Stomach (tissue), 9 donors: ENCODE data around the gene POLD2. TPM values are rescaled to one million over a fixed set of nuclear protein-coding genes. Genes with fewer than 3 reads are reported as not detected.

Experiments used
- DNase-seq, 2 donors: peaks; one replicate each; pipeline versions ENCODE4 v3.0.0 to v3.0.0-alpha.2; 2013 to 2019
- H3K27ac ChIP-seq, 5 donors: fragments of 200-600 bp in 4 of 5; sonication (generic) in 4 of 5; one replicate each; pipeline ENCODE4 v1.5.1; 2013 to 2019; ENCODE audit warnings: mild to moderate bottlenecking in 1 of 5, moderate library complexity in 1 of 5
- H3K27me3 ChIP-seq, 3 donors: fragments of 200-600 bp; sonication (generic); one replicate each; pipeline ENCODE4 v1.5.1; 2017 to 2019; ENCODE audit warnings: mixed run types in 1 of 3
- H3K36me3 ChIP-seq, 4 donors: fragments of 200-600 bp; sonication (generic); 1 replicate in 3 of 4; 2 replicates in 1 of 4; pipeline ENCODE4 v1.5.1; 2016 to 2019
- H3K4me1 ChIP-seq, 4 donors: fragments of 200-600 bp; sonication (generic); one replicate each; pipeline ENCODE4 v1.5.1; 2016 to 2019
- H3K4me3 ChIP-seq, 4 donors: fragments of 200-600 bp; sonication (generic) in 3 of 4; one replicate each; pipeline ENCODE4 v1.5.1; 2016 to 2019; ENCODE audit warnings: mild to moderate bottlenecking in 1 of 4
- H3K9me3 ChIP-seq, 4 donors: fragments of 200-600 bp; sonication (generic); one replicate each; pipeline ENCODE4 v1.5.1; 2016 to 2019
- CTCF ChIP-seq, 7 experiments: fragments of 450-650 bp in 4 of 7; fragments of 200-600 bp in 3 of 7; sonication (generic) in 3 of 7; IDR thresholded peaks; one replicate each; pipeline ENCODE4 v1.5.1; 2016 to 2019; ENCODE audit warnings: antibody characterized with exemption in 7 of 7, control low read depth in 2 of 7, mild to moderate bottlenecking in 1 of 7
- EP300 ChIP-seq: sonication (generic); formaldehyde crosslinking; IDR thresholded peaks from one replicate; pipeline ENCODE4 v1.6.1; 2017; ENCODE audit warnings: antibody characterized with exemption
- POLR2A ChIP-seq, 4 donors: fragments of 450-650 bp; IDR thresholded peaks; one replicate each; pipeline ENCODE4 v1.6.1; 2016; ENCODE audit warnings: antibody characterized with exemption in 4 of 4, control low read depth in 2 of 4, mild to moderate bottlenecking in 1 of 4, moderate library complexity in 1 of 4
- POLR2AphosphoS5 ChIP-seq, 3 donors: sonication (generic); formaldehyde crosslinking; IDR thresholded peaks; one replicate each; pipeline ENCODE4 v1.6.1; 2016; ENCODE audit warnings: antibody characterized with exemption in 3 of 3
- WGBS, 5 donors: extraction: QIAGEN DNeasy Blood & Tissue Kit in 3 of 5; methylation state at CpG; one replicate each; pipeline versions ENCODE4 v1.1.5 to v1.1.7; 2013 to 2018; 5-methylcytosine and 5-hydroxymethylcytosine counted together
- intact Hi-C: fragments of 100-400 bp; cut with DNase I; formaldehyde crosslinking; loops from one replicate; pipeline ENCODE4 v1.15.1; 2023; ENCODE audit warnings: low total_unique reads
- polyA plus RNA-seq, 3 donors: library from polyadenylated mRNA; stranded (reverse); fragments of 200-250 nt; gene quantifications; one replicate each; pipeline ENCODE4 v1.2.3, GENCODE V29; 2013
- total RNA-seq, 5 donors: library from RNA; depleted of rRNA; stranded (reverse); fragments of >200 nt; gene quantifications; one replicate each; pipeline versions ENCODE4 v1.1.0 to v1.2.3, GENCODE V29; 2014 to 2016
- donor health status: healthy with polysubstance abuse.
- donor health status: Bipolar disorder and iron deficiency.
- donor health status: healthy.

The POLD2 gene
- total and polyA plus RNA-seq, 8 donors: 19.8 to 91.2 (median 62.3) TPM

DNA sequence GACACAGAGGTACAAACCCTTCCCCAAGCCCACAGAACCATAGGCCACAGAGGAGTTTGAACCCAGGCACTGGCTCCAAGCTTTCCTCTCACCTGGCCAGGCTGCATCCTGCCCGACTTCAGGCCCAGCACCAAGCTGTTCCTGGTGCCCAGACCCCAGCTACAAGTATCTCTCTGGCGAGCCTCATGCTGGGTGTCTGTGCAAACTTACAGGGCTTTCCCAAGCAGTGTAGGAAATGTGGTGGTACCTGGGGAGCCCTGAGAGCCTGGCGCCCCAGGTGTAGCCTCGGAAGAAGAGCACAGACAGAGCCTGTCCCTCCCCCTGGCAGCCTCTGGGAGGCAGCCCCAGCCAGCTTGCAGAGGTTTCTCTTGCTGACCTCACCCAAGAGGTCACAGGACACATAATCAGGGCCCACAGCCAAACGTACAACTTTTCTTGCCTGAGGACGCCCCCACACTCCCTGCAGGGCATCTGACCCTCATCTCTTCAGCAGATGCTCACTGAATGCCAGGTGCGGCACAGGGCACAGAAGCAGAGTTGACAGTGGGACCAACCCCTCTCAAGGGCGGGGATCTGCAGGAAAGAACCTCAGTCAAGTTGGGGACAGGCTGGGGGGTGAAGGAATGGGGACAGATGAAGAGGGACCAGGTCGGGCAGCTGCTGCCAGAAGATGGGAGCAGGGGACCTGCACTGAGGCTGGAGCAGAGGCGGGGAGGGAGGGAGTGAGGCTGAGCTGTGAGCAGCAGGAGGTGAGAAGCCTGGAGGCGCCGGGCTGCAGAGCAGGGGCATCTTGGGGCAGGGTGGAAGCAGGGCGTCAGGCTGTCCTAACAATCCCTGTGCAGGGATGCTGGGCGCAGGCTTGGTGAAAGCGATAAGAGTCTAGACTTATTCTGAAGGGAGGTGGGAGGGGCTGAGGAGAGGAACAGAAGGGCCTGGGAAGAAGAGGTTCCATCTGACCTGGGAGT, 34.0 kb upstream of the POLD2 start:
- no peaks in the 10 kb centered on the region for H3K36me3 ChIP-seq
- DNase-seq: no peak
- intact Hi-C loops: no loop called here
- peaks cover 0 to 3% (median 0%) of the 10 kb centered on the region in 3 donors for H3K27me3 ChIP-seq
- H3K9me3 ChIP-seq: no peaks in the 10 kb centered on the region
- no peaks in the 10 kb centered on the region for H3K4me1 ChIP-seq
- no peak overlapping the region for H3K27ac ChIP-seq
- H3K4me3 ChIP-seq: no peak overlapping the region
- TF ChIP-seq EP300: no peak
- no peak for TF ChIP-seq POLR2A (IDR thresholded peaks at IDR 0.05)
- no peak for TF ChIP-seq POLR2AphosphoS5 (IDR thresholded peaks at IDR 0.05)
- TF ChIP-seq CTCF (IDR thresholded peaks at IDR 0.05): no peak
- 75 to 78% (median 77%) methylated on average over 15 of the region's 15 CpGs for WGBS, 5 donors

DNA sequence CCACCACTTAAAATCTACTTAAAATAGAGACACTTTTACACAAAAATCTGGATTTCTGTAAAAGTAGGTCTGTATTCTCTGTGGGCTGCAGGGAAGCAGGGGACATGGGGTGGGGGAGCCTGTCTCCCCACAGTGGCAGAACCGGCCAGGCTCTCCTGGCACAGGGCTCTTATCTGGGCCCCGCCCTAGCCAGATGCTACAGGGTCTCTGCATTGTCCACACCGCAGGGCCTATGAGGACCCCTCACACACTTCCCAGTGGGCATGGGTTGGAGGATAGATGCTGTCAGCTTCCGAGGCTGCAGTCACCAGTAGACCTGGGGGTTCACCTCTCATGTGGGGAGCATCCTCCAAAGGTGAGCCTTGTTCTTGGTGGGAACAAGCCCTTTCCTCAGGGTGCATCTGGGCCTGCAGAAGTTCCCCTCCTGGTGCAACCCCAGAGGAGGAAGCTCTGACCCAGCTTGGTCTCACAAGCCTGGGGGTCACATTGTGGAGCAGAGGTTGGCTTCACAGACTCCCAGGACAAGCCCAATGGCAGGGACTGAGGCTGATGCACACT, 33.2 kb upstream of the POLD2 start:
- DNase-seq: no peak
- H3K9me3 ChIP-seq: no peaks in the 10 kb centered on the region
- H3K4me1 ChIP-seq: no peaks in the 10 kb centered on the region
- 50 to 77% (median 61%) methylated on average over 1 to 4 of the region's 4 CpGs for WGBS, 5 donors
- no peak overlapping the region for H3K27ac ChIP-seq
- H3K4me3 ChIP-seq: no peak overlapping the region
- TF ChIP-seq POLR2A (IDR thresholded peaks at IDR 0.05) (no peak), CTCF (IDR thresholded peaks at IDR 0.05) (no peak), POLR2AphosphoS5 (IDR thresholded peaks at IDR 0.05) (no peak), EP300 (no peak)
- H3K36me3 ChIP-seq: no peaks in the 10 kb centered on the region
- H3K27me3 ChIP-seq: peaks cover 0 to 3% (median 0%) of the 10 kb centered on the region in 3 donors
- intact Hi-C loops: no loop called here

DNA sequence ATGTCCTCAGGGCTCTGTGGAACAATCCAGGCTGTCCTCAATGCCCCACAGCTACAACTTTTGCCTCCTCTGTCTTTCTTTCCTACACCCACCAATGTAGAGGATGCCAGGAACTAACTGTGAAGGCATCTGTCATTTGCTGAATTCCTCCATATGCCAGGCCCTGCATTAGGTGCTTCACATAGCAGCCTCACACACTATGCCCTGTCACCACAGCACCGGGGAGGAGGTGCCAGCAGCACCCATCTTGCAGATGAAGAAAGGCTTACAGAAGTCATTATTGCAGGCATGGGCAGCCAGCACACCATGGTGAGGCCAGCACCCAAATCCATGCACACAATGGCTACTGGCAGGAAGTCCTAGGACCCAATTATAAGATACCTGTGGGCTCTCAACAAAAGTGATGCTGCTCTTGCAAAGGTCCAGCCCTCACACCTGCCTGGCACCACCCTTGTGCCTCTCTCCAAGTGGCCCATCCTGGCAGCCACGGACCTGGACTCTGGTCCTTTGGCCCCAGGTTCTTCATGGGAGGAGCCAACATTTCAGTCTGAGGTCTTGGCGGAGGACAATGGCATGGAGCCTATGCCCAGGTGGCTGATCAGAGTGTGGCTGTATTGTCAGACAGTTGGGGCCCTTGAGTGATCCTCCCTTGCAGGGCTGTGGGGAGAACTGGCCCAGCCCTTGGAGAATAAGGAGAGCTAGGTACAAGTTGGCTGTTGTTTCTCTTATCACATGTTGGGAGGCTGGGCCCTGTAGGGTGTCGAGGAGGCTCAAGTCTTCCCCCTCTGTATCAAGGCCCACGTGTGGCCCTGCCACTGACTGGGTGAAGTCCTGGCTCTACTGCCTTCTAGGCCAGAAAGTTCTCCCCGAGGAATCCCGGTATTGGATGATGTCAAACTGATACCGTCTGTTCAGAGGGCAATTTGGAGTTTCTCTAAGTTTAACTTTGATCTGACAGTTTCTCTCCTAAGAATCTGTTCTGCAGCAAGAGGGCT, 32.1 kb upstream of the POLD2 start:
- Histone ChIP-seq H3K27me3 (peaks cover 0 to 3% (median 0%) of the 10 kb centered on the region in 3 donors), H3K4me3 (no peak overlapping the region), H3K27ac (no peak overlapping the region), H3K36me3 (no peaks in the 10 kb centered on the region), H3K4me1 (no peaks in the 10 kb centered on the region), H3K9me3 (no peaks in the 10 kb centered on the region)
- TF ChIP-seq CTCF (IDR thresholded peaks at IDR 0.05) (no peak), POLR2A (IDR thresholded peaks at IDR 0.05) (no peak), EP300 (no peak), POLR2AphosphoS5 (IDR thresholded peaks at IDR 0.05) (no peak)
- no peak for DNase-seq
- 64 to 75% (median 70%) methylated on average over 6 to 8 of the region's 8 CpGs for WGBS, 5 donors
- intact Hi-C loops: no loop called here

- TF ChIP-seq EP300 (no peak), POLR2A (IDR thresholded peaks at IDR 0.05) (no peak), POLR2AphosphoS5 (IDR thresholded peaks at IDR 0.05) (no peak), CTCF (IDR thresholded peaks at IDR 0.05) (no peak)
- peaks cover 0 to 3% (median 0%) of the 10 kb centered on the region in 3 donors for H3K27me3 ChIP-seq
- intact Hi-C loops: no loop called here
- no peaks in the 10 kb centered on the region for H3K9me3 ChIP-seq
- H3K36me3 ChIP-seq: no peaks in the 10 kb centered on the region
- H3K27ac ChIP-seq: no peak overlapping the region
- WGBS, 5 donors: 49 to 74% (median 70%) methylated on average over 3 of the region's 3 CpGs
- no peak overlapping the region for H3K4me3 ChIP-seq
- H3K4me1 ChIP-seq: no peaks in the 10 kb centered on the region
- no peak for DNase-seq
These were observed 31.4 kb upstream of the POLD2 start for GRCh38 chr7:44154703-44155102.
